Measurements from ENCODE around the gene SGCD. TPM values are rescaled to one million over a fixed set of nuclear protein-coding genes. Genes with fewer than 3 reads are reported as not detected.

SGCD gene
- total and polyA plus RNA-seq, 8 donors = 10.4 to 15.8 (median 12.5) TPM

DNA sequence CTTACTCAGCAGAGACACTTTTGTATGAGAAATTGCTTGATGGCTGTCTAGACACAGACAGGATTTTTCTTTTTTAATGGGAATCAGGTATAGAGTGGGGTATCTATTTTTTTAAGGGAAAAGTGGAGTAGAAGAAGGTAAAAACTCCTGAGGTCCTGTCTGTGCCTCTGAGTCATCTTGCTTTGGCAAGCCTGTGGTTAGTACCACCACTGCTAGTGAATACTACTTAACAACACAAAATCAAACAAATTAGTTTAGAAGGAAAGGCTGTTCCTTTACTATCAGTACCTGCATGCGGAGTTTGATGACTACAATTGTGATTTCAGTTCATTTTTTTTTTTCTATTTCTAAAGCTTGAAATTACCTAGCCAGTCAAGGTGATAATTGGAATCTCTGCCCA is 372.2 kb downstream of the SGCD start:
- no peaks in the 10 kb centered on the region for H3K4me1 ChIP-seq
- intact Hi-C loops (cut with DNase I) = no loop called here
- no peaks in the 10 kb centered on the region for H3K36me3 ChIP-seq
- H3K9me3 ChIP-seq = no peaks in the 10 kb centered on the region
- no peak for ATAC-seq
- no peak overlapping the region for H3K27ac ChIP-seq
- TF ChIP-seq, protein P1, sequence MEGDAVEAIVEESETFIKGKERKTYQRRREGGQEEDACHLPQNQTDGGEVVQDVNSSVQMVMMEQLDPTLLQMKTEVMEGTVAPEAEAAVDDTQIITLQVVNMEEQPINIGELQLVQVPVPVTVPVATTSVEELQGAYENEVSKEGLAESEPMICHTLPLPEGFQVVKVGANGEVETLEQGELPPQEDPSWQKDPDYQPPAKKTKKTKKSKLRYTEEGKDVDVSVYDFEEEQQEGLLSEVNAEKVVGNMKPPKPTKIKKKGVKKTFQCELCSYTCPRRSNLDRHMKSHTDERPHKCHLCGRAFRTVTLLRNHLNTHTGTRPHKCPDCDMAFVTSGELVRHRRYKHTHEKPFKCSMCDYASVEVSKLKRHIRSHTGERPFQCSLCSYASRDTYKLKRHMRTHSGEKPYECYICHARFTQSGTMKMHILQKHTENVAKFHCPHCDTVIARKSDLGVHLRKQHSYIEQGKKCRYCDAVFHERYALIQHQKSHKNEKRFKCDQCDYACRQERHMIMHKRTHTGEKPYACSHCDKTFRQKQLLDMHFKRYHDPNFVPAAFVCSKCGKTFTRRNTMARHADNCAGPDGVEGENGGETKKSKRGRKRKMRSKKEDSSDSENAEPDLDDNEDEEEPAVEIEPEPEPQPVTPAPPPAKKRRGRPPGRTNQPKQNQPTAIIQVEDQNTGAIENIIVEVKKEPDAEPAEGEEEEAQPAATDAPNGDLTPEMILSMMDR (IDR thresholded peaks at IDR 0.05) = no peak
- H3K27me3 ChIP-seq = no peaks in the 10 kb centered on the region
- no peak for DNase-seq
- H3K4me3 ChIP-seq = no peak overlapping the region

DNA sequence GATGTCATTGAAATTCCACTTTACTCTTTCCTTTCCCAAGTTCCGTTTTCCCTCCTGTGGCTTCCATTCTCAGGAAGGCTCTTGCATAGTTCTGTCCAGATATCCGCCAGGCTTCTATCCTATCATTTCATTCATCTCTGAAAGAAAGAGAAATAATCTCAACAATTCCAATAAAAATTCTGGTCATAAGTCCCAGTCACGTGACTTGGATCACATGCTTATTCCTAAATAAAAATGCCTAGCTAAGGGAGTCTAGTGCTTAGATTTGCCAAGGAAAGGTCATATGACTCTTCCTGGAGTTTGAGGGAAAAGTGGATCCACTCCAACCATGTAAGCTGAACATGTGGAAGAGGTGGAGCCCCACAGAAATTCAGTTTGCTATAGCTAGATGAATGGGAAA is 377.2 kb downstream of the SGCD start:
- intact Hi-C loops (cut with DNase I) = no loop called here
- Histone ChIP-seq H3K4me3 (no peak overlapping the region), H3K27ac (no peak overlapping the region), H3K36me3 (no peaks in the 10 kb centered on the region), H3K27me3 (no peaks in the 10 kb centered on the region), H3K9me3 (no peaks in the 10 kb centered on the region), H3K4me1 (no peaks in the 10 kb centered on the region)
- no peak for ATAC-seq
- TF ChIP-seq, protein P1 (IDR thresholded peaks at IDR 0.05) = no peak
- DNase-seq = no peak

DNA sequence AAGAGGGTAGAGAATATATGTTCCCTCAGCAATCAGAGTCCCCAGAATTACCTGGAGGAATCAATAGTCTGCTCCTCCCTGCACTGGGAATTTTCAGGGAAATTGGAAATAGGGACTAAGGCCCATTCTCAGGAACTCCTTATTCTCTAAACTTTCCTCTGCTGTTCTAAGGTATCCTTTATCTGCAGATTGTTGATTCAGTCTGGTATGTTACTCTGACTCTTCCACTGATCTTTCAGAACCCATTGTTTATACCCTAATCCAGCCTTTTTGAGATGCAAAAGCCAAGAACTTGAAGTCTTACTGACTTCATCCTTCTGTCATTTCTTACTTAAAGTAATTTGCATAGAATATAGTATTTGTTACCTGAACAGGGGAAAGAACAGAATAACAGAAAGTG is 379.7 kb downstream of the SGCD start:
- Histone ChIP-seq H3K4me1 (no peaks in the 10 kb centered on the region), H3K27ac (no peak overlapping the region), H3K4me3 (no peak overlapping the region), H3K36me3 (no peaks in the 10 kb centered on the region), H3K9me3 (no peaks in the 10 kb centered on the region), H3K27me3 (no peaks in the 10 kb centered on the region)
- DNase-seq (no peak), ATAC-seq (no peak)
- intact Hi-C loops (cut with DNase I) = no loop called here
- TF ChIP-seq, protein P1 (IDR thresholded peaks at IDR 0.05) = no peak

DNA sequence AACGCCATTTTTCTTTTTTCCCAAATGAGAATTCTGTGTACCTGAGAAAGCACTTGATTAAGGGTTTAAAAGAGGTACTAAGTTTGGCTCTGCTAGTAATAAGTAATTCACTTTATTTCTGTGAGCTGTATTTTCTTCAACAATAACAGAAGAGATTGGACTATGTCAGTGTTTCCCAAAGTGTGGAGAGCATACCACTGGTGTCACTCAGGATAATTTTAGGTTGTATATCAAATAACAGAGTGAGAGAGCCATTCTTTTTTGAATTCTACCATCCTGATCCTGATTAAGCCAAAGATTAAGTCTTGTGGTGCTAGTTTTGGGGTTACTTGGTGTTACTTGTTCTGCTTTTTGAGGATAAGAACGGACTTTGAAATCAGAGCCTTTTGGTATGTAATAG is 380.8 kb downstream of the SGCD start:
- Histone ChIP-seq H3K36me3 (no peaks in the 10 kb centered on the region), H3K27ac (no peak overlapping the region), H3K27me3 (no peaks in the 10 kb centered on the region), H3K4me1 (no peaks in the 10 kb centered on the region), H3K4me3 (no peak overlapping the region), H3K9me3 (no peaks in the 10 kb centered on the region)
- intact Hi-C loops (cut with DNase I) = no loop called here
- no peak for DNase-seq
- TF ChIP-seq, protein P1 (IDR thresholded peaks at IDR 0.05) = no peak
- ATAC-seq = no peak

DNA sequence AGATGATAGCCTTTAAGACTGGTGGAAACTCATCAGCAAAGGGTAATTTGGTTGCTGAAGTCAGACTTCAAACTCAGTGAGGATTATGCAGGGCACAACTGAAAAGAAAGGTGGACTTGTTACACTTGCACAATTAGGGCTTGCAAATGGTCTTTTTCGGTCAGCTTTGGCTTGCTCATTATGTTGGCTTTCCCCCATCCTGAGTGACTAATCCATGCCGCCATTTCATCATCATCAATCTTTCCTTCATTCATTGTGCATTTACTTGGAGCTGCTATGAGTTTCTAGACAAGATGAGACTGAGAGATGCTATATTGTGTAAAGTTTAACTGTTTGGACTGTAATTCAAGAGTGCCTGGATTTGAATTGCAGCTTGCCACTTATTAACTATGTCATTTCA is 388.3 kb downstream of the SGCD start:
- DNase-seq (no peak), ATAC-seq (no peak)
- intact Hi-C loops (cut with DNase I) = no loop called here
- H3K27ac ChIP-seq = no peak overlapping the region
- no peaks in the 10 kb centered on the region for H3K9me3 ChIP-seq
- H3K36me3 ChIP-seq = no peaks in the 10 kb centered on the region
- no peaks in the 10 kb centered on the region for H3K27me3 ChIP-seq
- H3K4me1 ChIP-seq = no peaks in the 10 kb centered on the region
- H3K4me3 ChIP-seq = no peak overlapping the region
- TF ChIP-seq, protein P1 (IDR thresholded peaks at IDR 0.05) = no peak
